HG02642 (cell line): ENCODE results near the gene LBX2.
"Not testable (repeated sequence)": the region's sequence is repeated elsewhere in the genome, so short reads cannot be mapped to it uniquely, and the experiment has no call there.

Experiments used
- ATAC-seq: cut with Tn5 transposase; IDR thresholded peaks from one replicate; pipeline ENCODE4 v1.9.1; 2021; ENCODE audit warnings: mild to moderate bottlenecking; ENCODE audit not compliant: unreplicated experiment, poor library complexity

The LBX2 gene

DNA sequence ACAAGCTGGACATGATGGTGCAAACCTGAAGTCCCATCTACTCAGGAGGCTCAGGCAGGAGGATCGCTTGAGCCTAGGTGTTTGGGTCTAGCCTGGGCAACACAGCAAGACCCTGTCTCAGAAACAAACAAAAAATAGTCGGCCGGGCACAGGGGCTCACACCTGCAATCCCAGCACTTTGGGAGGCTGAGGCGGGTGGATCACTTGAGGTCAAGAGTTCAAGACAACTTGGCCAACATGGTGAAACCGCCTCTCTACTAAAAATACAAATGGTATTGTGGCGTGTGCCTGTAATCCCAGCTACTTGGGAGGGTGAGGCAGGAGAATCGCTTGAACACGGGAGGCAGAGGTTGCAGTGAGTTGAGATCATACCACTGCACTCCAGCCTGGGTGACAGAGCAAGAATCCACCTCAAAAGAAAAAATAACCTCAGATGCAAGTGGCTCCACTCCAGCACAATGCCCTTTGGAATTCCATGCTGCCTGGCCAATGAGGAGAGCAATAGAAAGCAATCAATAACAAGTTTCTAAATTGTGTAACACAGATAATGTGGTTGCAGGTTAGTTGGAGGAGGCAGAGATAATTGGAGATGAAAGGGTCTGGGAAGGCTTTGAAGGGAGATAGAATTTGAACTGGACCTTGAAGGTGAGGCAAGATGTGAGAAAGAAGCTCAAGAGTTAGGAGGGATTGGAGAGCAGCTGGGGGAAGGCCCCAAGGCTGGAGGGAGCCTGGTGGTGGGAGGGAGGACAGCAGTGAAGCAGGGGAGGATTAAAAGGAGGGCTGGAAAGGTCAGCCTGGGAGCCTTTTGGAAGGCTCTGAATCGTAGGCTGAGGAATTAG, 10.5 kb downstream of the LBX2 start:
- ATAC-seq = no peak

DNA sequence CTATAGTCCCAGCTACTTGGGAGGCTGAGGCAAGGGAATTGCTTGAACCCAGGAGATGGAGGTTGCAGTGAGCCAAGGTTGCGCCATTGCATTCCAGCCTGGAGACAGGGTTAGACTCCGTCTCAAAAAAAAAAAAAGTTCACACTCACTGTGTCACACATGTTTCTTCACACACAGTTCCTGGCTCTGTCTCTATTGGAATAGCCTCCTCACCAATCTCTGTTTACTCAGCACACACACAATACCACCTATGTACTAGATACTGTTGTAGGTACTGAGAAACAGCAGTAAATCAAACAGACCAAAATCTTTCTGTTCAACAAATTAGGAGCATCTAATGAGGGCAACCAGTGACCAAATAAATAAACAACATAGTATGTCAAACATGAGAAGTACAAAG, 13.3 kb downstream of the LBX2 start:
- no peak for ATAC-seq

DNA sequence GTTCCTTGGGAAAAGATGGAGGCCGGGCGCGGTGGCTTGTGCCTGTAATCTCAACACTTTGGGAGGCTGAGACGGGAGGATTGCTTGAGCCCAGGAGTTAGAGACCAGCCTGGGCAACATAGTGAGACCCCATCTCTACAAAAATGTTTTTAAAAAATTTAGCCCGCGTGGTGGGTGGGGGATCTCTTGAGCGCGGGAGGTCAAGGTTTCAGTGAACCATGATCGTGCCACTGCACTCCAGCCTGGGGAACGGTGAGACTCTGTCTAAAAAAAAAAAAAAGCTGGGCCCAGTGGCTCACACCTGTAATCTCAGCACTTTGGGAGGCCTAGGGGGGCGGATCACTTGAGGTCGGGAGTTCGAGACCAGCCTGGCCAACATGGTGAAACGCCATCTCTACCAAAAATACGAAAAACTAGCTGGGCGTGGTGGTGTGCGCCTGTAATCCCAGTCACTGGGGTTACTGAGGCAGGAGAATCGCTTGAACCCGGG, 15.7 kb downstream of the LBX2 start:
- not testable (repeated sequence) for ATAC-seq

DNA sequence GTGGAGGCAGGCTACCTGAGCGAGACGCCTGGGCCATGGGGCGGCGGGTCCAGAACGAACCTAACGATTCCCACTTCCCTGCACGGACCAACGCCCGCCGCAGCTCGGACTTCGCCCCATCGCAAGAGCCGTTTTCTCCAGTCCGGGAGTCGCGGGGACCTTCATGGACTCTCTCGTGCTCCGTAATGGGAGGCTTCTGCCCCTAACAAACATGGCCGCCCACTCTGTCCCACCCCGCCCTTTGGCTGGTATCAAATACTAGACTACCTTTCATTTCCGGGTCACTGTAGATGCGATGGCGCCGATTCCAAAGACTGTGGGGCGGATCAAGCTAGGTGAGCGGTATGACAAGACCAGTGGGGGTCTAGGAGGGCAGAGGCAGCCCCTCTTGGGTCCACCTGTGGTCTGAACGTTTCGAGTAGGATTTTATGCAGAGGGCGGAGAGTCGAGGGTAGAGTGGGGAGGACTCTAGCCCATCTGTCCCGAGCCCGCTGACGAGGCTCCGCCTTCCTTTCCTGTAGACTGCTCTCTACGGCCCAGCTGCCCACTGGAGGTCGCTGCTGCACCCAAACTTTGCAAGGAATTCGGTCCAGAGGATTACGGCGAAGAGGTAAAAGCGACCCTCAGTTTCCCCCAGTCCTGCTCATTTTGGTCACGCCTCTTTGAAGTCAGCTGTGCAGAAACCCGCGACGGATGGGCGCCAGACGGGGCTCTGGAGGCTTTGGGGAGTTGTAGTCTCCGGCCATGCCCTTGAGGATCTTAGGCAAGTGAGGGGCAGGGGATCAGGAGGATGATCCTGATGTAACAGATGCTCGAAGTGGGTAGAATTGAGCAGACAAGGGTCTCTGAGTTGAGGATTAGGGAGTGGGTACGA, 16.4 kb downstream of the LBX2 start, which contains the start of the genes CCDC142 and TTC31:
Gene CCDC142 (minus strand): TSS at position 198 of the 874 bp plus-strand sequence. CDS start 161 bp downstream, at position 37.
Gene TTC31 (plus strand): TSS at position 281 of the 874 bp plus-strand sequence. CDS start 15 bp downstream, at position 296.
- ATAC-seq = peak; percentile 90

DNA sequence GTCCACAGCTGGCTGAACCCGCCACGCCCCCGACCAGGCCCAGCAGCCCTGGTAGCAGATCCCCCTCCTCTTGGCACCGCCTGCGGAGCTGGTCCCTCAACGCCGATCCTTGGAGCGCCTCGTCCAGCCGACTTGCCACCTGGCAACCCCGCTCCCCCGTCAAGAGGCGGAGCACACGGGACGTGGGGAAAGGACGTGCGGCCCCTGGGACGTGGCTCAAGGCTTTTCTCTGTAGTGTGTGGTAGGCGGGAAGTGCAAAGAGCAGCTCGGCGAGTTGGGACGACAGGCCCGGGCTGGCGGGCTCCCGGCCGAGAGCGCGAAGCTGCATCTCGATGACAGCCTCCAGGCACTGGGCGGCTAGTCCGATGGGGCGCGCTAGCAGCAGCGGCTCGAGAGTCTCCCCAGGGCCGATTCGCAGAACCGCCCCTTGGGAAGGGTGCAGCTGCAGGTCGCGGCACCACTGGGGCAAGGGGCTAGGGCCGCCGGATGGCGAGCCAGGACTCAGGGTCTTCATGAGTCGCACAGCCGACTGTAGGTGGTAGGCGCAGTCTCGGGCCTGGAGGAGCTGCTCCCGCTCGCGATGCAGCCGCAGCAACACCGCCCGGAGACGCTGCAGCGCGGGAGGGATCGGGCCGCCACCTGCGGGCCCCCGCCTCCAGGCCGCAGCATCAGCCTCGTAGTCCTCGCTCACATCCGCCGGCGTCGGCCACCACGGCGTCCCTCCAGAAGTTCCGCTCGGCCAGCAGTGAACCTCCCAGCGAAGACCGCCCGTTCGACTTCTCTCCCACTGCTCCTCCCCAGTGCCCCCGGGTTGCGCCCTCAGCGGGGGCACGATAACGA, 17.2 kb downstream of the LBX2 start:
- peak; percentile 43 for ATAC-seq

DNA sequence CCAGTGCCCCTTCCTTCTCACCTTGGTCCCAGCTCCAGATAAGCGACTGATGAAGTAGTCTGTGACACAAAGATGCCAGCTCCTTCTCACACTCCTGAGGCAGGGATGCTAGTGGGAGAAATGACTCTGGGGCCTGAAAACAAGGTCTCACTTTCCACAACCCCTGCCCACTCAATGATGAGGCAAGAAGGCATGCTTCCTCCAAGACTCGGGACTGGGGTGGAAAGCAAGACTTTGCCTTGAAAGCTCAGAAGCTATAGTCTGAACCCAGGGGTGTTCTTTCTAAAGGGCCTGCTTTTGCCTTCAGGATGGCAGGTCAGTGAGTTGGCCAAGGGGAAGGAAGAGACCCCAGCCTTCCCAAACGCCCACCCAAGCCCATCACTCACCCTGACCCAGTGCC, 18.0 kb downstream of the LBX2 start:
- no peak for ATAC-seq

DNA sequence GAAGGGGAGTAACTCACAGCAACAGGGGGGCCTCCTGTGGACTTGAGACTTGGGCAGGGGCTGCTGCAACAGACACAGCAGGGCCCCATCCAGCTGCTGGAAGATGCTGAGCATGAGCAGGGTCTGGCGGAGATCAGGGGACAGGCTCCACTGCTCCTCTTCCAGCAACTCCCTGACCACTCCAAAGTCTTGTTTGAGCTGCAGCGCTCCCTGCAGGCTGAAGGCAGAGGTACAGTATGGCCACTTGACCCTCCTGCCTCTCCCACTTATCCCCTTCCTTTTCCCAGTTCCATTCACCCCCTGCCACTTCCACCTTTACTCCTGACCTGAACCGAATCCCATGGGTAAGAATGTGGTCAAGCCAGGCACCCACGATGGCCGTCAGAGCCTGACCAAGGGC, 24.5 kb downstream of the LBX2 start:
- ATAC-seq = no peak

DNA sequence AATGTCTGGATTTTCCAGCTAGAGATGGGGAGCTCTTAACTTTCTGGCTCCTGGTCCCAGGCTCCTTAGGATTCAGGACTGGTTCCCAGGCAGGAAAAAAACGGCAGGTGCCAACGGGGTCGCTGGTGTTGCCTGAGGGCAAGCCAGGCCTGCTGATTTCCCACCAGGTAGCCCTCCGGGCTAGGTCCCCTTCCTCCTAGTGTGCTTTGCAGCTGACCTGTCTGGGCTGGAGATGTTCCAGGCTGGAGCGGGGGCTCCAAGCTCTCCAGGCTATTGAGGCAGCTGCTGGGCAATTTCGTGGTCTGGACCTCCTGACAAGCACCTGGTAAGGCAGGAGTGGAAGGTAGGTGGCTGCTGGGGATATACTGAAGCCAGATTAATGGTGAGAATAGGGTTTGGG, 24.9 kb downstream of the LBX2 start:
- ATAC-seq = no peak

DNA sequence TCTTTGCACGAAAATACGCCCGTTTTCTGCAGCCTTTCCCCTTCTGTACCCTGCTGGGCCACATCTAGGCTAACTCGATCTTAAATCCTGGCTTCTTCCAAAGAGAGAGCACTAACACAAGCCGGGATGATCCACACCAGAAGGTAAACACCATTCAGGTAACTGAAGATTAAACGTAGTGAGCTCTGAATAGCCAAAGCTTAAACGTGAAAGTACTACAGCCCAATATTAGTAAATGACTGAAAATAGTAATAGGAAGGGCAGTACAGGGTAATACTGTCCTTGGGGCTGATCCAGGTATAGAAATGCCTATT, 26.5 kb downstream of the LBX2 start:
- ATAC-seq = no peak

DNA sequence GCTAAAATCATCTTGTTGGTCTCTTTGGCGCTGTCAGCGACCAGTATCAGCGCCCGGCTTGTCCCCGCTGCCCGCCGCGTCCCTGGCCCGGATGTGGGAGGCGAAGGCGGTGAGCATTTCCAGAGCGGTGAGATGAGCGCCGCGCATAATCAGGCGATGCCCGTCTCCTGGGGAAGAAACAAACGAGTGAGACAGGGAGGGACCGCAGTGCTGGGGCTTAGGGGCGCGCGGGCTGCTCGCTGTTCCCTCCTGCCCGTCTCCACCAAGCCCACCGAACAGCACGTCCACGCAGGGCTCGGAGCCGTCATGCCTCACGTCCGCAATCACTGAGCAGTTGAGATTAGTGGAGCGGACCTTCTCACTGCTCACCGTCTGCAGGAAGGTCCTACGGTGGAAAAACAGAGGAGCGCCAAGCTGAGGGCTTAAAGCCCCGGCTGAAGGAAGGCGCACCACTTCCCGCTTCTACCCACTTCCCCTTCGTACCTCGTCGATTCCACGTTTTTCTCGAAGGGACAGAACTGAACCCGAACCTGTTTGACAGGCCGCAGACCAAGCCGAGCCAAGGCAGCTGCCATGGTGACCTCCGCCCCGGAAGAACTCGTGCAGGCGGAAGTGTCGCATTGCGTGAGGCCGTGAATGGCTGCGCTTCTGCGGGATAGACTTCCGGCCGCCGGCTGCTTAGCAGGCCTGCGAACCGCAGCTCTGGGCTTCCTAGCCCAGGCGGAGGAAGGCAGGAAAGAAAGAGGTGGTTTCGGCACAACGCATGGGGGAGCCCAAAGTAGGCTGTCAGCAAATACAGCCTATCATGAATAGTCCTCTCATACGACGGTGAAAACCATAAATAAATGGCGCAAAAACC, 27.1 kb downstream of the LBX2 start, which contains the start of gene MRPL53:
Gene MRPL53 (minus strand): TSS at position 595 of the 859 bp plus-strand sequence. CDS start 20 bp downstream, at position 575.
- ATAC-seq = peak; percentile 85

DNA sequence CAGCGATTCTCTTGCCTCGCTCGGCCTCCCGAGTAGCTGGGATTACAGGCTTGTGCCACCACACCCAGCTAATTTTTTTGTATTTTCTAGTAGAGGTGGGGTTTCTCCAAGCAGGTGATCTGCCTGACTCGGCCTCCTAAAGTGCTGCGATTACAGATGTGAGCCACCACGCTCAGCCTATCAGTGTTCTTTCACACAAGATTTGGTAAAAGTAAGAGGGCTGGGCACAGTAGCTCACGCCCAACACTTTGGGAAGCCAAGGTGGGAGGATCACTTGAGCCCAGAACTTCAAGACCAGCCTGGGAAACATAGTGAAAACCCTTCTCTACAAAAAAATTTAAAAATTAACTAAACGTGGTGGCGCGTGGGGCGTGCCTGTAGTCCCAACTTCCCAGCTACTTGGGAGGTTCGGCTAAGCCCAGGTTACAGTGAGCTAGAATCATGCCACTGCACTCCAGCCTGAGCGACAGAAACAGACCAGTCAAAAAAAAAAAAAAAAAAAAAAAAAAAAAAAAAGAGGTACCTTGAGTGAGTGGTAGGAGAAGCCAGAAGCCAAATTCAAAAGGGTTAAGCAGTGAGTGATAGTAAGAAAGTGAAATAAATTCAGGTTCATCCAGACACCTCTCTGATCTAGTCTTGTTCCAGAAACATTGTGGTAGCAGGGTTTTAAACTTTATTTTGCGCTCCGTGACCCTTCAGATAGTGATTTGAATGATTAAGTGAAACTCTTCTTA, 27.9 kb downstream of the LBX2 start:
- no peak for ATAC-seq

DNA sequence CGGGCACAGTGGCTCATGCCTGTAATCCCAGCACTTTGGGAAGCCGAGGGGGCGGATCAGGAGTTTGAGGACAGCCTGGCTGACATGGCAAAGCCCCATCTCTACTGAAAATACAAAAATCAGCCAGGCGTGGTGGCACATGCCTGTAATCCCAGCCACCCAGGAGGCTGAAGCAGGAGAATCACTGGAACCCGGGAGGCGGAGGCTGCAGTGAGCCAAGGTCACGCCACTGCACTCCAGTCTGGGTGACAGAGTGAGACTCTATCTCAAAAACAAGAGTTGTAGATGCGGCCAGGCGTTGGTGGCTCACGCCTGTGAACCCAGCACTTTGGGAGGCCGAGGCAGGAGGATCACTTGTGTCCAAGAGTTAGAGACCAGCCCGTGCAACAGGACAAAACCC, 28.7 kb downstream of the LBX2 start:
- ATAC-seq = not testable (repeated sequence)

DNA sequence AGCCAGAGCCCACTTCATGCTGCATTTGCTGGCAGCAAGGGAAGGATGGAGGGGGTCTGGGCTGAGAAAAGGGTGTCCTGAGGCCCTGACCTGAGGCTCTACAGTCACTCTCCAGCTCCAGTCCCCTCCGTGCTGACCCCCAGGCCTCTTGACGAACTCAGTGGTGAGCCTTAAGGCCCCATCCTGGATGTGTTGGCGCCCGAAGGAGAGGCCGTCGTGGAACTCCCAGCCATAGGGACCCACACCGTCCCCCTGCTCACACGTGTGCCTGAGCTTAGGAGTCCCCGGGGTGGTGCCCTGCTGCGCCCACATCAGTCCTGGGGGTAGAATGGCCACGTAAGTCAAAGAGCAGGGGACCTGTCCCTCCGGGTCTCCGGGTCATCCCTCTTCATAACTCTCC, 35.0 kb downstream of the LBX2 start:
- ATAC-seq = peak; percentile 5

DNA sequence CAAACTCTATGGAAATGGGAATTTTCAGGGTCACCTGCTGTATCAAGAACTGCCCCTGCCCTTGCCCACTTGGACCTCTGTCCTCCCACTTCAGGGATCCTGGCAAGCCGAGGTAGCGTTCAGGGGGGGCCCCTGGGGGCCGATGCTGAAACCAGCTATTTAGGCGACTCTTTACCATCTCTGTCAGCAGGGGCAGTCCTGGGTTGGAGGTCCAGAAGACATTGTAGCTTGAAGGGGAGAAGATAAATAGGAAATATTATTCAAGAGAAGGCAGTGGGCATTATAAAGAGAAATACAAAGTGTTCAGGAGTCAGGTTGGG, 36.7 kb downstream of the LBX2 start:
- no peak for ATAC-seq

DNA sequence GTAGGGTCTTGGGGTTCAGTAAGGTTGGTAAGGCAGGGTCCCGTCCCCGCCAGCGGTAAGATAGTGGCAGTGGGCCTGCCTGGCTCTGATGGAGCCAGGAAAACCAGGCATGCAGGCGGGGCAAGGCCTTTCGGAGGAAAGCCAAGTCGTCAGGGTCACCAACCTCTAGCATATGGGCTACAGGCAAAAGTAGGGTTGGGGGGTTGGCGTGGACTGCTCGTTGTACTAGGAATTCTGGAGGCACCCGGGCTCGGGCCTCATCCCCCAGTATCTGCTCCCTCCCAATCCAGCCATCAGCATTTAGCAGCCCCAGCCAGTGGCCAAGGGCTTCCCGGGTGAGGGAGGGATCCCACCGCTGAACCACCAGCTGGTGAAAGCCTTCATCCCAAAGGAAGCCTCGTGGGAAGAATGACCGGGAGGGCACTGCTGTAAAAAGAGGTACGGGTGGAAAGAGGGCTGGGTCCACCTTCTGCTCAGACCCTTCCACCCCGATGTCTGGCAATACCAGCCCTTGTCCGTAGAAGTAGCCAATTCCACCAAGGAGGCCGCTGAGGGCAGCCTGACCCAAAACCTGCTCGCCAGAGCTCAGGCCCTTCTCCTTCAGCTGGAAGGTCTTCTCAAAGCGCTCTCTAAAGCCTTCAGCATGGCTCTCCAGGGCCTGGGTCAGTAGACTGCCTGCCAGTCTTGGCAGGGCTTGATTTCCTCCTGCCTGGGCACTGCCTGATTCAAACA, 37.2 kb downstream of the LBX2 start:
- no peak for ATAC-seq

DNA sequence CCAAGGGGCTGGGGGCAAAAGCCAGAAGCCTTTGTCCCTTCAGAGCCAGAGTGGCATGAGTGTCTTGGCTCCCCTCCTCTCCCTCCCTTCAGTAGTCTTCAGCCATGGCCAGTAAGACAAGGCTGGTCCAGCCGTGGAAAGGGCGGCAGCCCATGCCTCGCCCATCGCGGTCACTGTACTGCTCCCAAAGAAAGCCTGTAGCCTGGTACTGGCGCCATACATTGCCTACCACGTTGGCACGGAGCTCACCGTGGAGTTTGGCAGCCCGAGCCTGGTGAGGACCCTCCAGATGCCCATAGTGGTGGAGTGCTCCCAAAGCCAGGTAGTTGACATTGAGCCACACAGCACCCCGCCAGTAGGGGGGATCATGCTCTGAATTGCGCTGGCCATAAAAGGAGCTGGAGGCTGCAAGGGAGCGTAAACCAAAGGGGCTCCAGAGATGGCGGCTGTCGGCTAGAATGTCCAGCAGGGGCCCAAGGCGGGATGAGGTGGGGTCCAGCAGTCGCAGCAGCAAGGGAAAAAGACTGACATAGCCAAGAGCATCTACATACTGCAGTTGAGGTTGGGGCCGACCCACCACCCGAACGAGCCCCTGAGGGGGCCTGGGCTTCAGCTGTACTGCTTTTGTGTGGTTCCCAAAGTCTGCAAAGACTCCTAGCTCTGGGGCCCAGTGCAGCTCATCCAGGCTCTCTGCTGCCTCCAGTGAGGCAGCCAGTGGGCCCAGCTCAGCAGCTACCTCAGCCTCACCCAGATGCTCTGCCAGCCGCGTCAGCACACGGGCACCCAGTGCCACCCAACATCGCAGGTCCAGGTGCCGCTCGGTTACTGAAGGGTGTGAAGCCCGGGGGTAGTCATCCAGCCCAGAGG, 38.0 kb downstream of the LBX2 start:
- ATAC-seq = no peak

DNA sequence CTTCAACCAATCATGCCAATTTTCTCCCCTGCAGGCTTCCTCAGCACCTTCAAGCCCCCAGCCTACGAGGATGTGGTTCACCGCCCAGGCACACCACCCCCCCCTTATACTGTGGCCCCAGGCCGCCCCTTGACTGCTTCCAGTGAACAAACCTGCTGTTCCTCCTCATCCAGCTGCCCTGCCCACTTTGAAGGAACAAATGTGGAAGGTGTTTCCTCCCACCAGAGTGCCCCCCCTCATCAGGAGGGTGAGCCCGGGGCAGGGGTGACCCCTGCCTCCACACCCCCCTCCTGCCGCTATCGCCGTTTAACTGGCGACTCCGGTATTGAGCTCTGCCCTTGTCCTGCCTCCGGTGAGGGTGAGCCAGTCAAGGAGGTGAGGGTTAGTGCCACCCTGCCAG, 39.2 kb downstream of the LBX2 start:
- not testable (repeated sequence) for ATAC-seq
